PC-3 (cell line): ENCODE data around the gene LRRC45. TPM values are rescaled to one million over a fixed set of nuclear protein-coding genes. Genes with fewer than 3 reads are reported as not detected.

Experiments used
- ATAC-seq: fragments of 200-7000 bp; cut with Tn5 transposase; 2 replicates; pipeline ENCODE4 v1.9.1; 2020; ENCODE audit warnings: mild to moderate bottlenecking, moderate library complexity
- BruUV-seq: library from RNA; stranded (reverse); fragments of 400-500 nt; replicated peaks from 2 replicates; lab custom pipeline; 2021; lab: Mats Ljungman, UMichigan
- CTCF ChIA-PET: fragments of 300-600 bp; sonication (Branson Sonifier 250); formaldehyde crosslinking; loops from one replicate; lab custom pipeline; 2022; ENCODE audit warnings: antibody characterized with exemption; lab: Charles Lee
- POLR2A ChIA-PET: fragments of 300-600 bp; sonication (Branson Sonifier 250); formaldehyde crosslinking; loops from one replicate; lab custom pipeline; 2022; ENCODE audit warnings: antibody characterized with exemption; ENCODE audit not compliant: unreplicated experiment; lab: Charles Lee
- DNase-seq: peaks from one replicate; pipeline ENCODE4 v3.0.0-alpha.2; 2015
- H2AFZ ChIP-seq: fragments of 300-600 bp; sonication (generic); 2 replicates; pipeline ENCODE4 v1.6.0; 2016; ENCODE audit warnings: antibody characterized with exemption, low read length
- H3F3A ChIP-seq: fragments of 300-600 bp; sonication (generic); one replicate; pipeline ENCODE4 v1.6.0; 2017; ENCODE audit warnings: antibody characterized with exemption, low read length, control low read depth, mild to moderate bottlenecking; ENCODE audit not compliant: unreplicated experiment
- H3K27ac ChIP-seq: fragments of 300-600 bp; sonication (generic); 2 replicates; pipeline ENCODE4 v1.5.1; 2016; ENCODE audit warnings: mild to moderate bottlenecking, low read length
- H3K27me3 ChIP-seq: fragments of 300-600 bp; sonication (generic); 2 replicates; pipeline ENCODE4 v1.6.1; 2016; ENCODE audit warnings: low read length, mixed read lengths
- H3K36me3 ChIP-seq: fragments of 300-600 bp; sonication (generic); 2 replicates; pipeline ENCODE4 v1.6.1; 2016; ENCODE audit warnings: low read depth, mixed run types, low read length, mixed read lengths
- H3K4me1 ChIP-seq: fragments of 300-600 bp; sonication (generic); 2 replicates; pipeline ENCODE4 v1.5.1; 2016; ENCODE audit warnings: low read length; ENCODE audit not compliant: insufficient read depth
- H3K4me2 ChIP-seq: fragments of 300-600 bp; sonication (generic); 2 replicates; pipeline ENCODE4 v1.6.0; 2016; ENCODE audit warnings: low read length
- H3K4me3 ChIP-seq: fragments of 300-600 bp; sonication (generic); 2 replicates; pipeline ENCODE4 v1.5.1; 2016; ENCODE audit warnings: mild to moderate bottlenecking, low read length, mixed read lengths
- H3K79me2 ChIP-seq: fragments of 300-600 bp; sonication (generic); 2 replicates; pipeline ENCODE4 v1.6.1; 2017; ENCODE audit warnings: low read length, mixed read lengths
- H3K9ac ChIP-seq: fragments of 300-600 bp; sonication (generic); 2 replicates; pipeline ENCODE4 v1.6.0; 2016; ENCODE audit warnings: mild to moderate bottlenecking, low read length
- H3K9me2 ChIP-seq: fragments of 300-600 bp; sonication (generic); replicated peaks from 2 replicates; pipeline ENCODE4 v1.6.1; 2016; ENCODE audit warnings: mixed run types, low read length, mixed read lengths
- H3K9me3 ChIP-seq: fragments of 300-600 bp; sonication (generic); 2 replicates; pipeline ENCODE4 v1.6.1; 2016; ENCODE audit warnings: low read length, mixed read lengths
- H4K20me1 ChIP-seq: fragments of 300-600 bp; sonication (generic); 2 replicates; pipeline ENCODE4 v1.6.1; 2016; ENCODE audit warnings: low read length, mixed read lengths
- EZH2 ChIP-seq: fragments of 300-600 bp; sonication (generic); IDR thresholded peaks from one replicate; pipeline ENCODE4 v1.6.1; 2017; ENCODE audit warnings: antibody characterized with exemption, mild to moderate bottlenecking, low read length; ENCODE audit not compliant: unreplicated experiment
- EZH2phosphoT487 ChIP-seq: fragments of 300-600 bp; sonication (generic); IDR thresholded peaks from 2 replicates; pipeline ENCODE4 v1.6.1; 2018; ENCODE audit warnings: mild to moderate bottlenecking, antibody characterized with exemption, low read length, borderline replicate concordance
- intact Hi-C: fragments of 100-400 bp; cut with micrococcal nuclease; formaldehyde crosslinking; loops from 2 replicates; pipeline ENCODE4 v1.9.0; 2023
- total RNA-seq: library from RNA; depleted of rRNA; stranded (reverse); fragments of >200 nt; gene quantifications from 2 replicates; pipeline ENCODE4 v1.2.3, GENCODE V29; 2014
- TF ChIP-seq, protein P1 (sequence below): fragments of 300-600 bp; sonication (generic); conservative IDR thresholded peaks from 2 replicates; pipeline ENCODE4 v1.5.1; 2017; ENCODE audit warnings: antibody characterized with exemption, low read depth, mild to moderate bottlenecking, low read length

Gene LRRC45
- total RNA-seq, 1 experiment from 2014 or later: 71.5 TPM

DNA sequence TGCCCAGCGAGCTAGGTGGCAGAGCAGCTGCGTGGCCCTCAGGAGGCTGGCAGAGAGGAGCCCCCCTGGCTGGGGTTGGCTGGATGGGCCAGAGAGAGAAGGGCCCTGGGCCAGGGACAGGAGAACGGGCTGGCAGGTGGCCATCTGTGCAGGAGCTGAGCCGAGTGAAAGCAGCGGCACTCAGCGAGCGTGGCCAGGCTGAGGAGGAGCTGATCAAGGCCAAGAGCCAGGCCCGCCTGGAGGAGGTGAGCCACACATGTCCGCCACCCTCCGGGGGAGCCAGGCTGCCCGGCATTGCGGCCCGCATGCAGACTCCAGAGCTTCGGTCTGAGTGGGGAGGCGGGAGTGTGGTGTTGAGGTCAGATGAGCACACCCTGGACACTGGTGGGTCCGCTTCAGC is 6.3 kb downstream of the LRRC45 start:
- Histone ChIP-seq H3K27ac (no peak overlapping the region), H3F3A (no peaks in the 10 kb centered on the region), H2AFZ (no peak overlapping the region), H3K4me3 (no peak overlapping the region), H3K79me2 (peaks cover 5% of the 10 kb centered on the region), H3K4me2 (no peak overlapping the region), H3K27me3 (no peaks in the 10 kb centered on the region), H3K4me1 (peaks cover 11% of the 10 kb centered on the region; the same call in 1 of the 2 replicates), H3K9me2 (no peaks in the 10 kb centered on the region), H4K20me1 (no peaks in the 10 kb centered on the region), H3K36me3 (no peaks in the 10 kb centered on the region), H3K9me3 (no peaks in the 10 kb centered on the region), H3K9ac (no peak overlapping the region)
- ChIA-PET CTCF (interaction anchor here (0.6 kb wide), 1 partner anchor 8 kb away, joined by 3 read pairs; the partner anchor contains the start of gene DCXR), POLR2A (no interaction called here)
- BruUV-seq: no TSS peak
- intact Hi-C loops: no loop called here
- TF ChIP-seq EZH2phosphoT487 (no peak), EZH2 (no peak)
- TF ChIP-seq, protein P1, sequence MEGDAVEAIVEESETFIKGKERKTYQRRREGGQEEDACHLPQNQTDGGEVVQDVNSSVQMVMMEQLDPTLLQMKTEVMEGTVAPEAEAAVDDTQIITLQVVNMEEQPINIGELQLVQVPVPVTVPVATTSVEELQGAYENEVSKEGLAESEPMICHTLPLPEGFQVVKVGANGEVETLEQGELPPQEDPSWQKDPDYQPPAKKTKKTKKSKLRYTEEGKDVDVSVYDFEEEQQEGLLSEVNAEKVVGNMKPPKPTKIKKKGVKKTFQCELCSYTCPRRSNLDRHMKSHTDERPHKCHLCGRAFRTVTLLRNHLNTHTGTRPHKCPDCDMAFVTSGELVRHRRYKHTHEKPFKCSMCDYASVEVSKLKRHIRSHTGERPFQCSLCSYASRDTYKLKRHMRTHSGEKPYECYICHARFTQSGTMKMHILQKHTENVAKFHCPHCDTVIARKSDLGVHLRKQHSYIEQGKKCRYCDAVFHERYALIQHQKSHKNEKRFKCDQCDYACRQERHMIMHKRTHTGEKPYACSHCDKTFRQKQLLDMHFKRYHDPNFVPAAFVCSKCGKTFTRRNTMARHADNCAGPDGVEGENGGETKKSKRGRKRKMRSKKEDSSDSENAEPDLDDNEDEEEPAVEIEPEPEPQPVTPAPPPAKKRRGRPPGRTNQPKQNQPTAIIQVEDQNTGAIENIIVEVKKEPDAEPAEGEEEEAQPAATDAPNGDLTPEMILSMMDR: no peak
- DNase-seq: no peak
- no peak for ATAC-seq

DNA sequence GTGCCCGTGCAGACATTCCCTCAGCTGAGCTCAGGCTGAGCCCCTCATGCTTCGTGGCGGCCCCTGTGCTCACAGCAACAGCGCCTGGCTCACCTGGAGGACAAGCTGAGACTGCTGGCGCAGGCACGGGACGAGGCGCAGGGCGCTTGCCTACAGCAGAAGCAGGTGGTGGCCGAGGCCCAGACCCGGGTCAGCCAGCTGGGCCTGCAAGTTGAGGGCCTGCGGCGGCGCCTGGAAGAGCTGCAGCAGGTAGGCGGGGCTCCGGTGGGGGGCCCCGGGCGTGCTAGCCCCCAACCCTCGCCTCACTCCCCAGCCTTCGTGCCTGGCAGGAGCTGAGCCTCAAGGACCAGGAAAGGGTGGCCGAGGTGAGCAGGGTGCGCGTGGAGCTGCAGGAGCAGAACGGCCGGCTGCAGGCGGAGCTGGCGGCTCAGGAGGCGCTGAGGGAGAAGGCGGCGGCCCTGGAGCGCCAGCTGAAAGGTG is 6.9 kb downstream of the LRRC45 start:
- H2AFZ ChIP-seq: no peak overlapping the region
- DNase-seq (no peak), ATAC-seq (peak; percentile 0; the same call in 1 of the 2 replicates)
- H3K4me2 ChIP-seq: peak overlapping the region; percentile 94; the same call in 1 of the 2 replicates
- no peaks in the 10 kb centered on the region for H3K27me3 ChIP-seq
- H3K4me3 ChIP-seq: peak overlapping the region; percentile 79; the same call in 1 of the 2 replicates
- no peak overlapping the region for H3K27ac ChIP-seq
- no peaks in the 10 kb centered on the region for H3K9me2 ChIP-seq
- H4K20me1 ChIP-seq: no peaks in the 10 kb centered on the region
- no peak overlapping the region for H3K9ac ChIP-seq
- no peaks in the 10 kb centered on the region for H3F3A ChIP-seq
- 0 out of 2 replicates have a peak, but pooled peaks cover 8% of the 10 kb centered on the region for H3K4me1 ChIP-seq
- H3K79me2 ChIP-seq: no peaks in the 10 kb centered on the region
- TF ChIP-seq, protein P1: no peak
- TF ChIP-seq EZH2: no peak
- no peak for TF ChIP-seq EZH2phosphoT487
- no peaks in the 10 kb centered on the region for H3K36me3 ChIP-seq
- intact Hi-C loops: no loop called here
- no TSS peak for BruUV-seq
- H3K9me3 ChIP-seq: no peaks in the 10 kb centered on the region
- POLR2A ChIA-PET: no interaction called here
- CTCF ChIA-PET: interaction anchor here (0.6 kb wide), 1 partner anchor 8 kb away, joined by 3 read pairs; the partner anchor contains the start of gene DCXR
